GM12878 (cell line): ENCODE measurements around the gene TRIM6. TPM values are rescaled to one million over a fixed set of nuclear protein-coding genes. Genes with fewer than 3 reads are reported as not detected.

Source experiments
- ATAC-seq: fragments of 200-7000 bp; cut with Tn5 transposase; 3 replicates; pipeline ENCODE4 v1.9.1; 2020; ENCODE audit warnings: mild to moderate bottlenecking, moderate library complexity
- BruUV-seq: library from RNA; stranded (reverse); fragments of 400-500 nt; replicated peaks from 2 replicates; lab custom pipeline; 2021; lab: Mats Ljungman, UMichigan
- CTCF ChIA-PET: fragments of 300-600 bp; sonication (Branson Sonifier 250); formaldehyde crosslinking; extraction: SDS; loops from one replicate; lab custom pipeline; 2021; ENCODE audit warnings: inconsistent platforms; lab: Yijun Ruan, JAX
- POLR2A ChIA-PET: fragments of 350-600 bp; formaldehyde crosslinking; extraction: SDS; loops from one replicate; lab custom pipeline; 2021; ENCODE audit warnings: inconsistent platforms; lab: Charles Lee
- RAD21 ChIA-PET: fragments of 300-600 bp; sonication (Branson Sonifier 250); formaldehyde crosslinking; loops from one replicate; lab custom pipeline; 2023; ENCODE audit warnings: antibody characterized with exemption; ENCODE audit not compliant: unreplicated experiment; lab: Charles Lee
- SMC1A ChIA-PET: fragments of 300-600 bp; sonication (Branson Sonifier 250); formaldehyde crosslinking; loops from one replicate; lab custom pipeline; 2023; ENCODE audit not compliant: unreplicated experiment, uncharacterized antibody; lab: Charles Lee
- DNase-seq: peaks from one replicate; pipeline ENCODE4 v3.0.0-alpha.2; 2011; ENCODE audit warnings: low read depth, low spot score
- FAIRE-seq: peaks from 3 replicates; lab custom pipeline; 2011; peaks lifted over from hg19 to GRCh38; lab: Jason Lieb, UNC
- H2AFZ ChIP-seq: 2 replicates; pipeline ENCODE4 v1.6.0; 2011; ENCODE audit warnings: low read depth, low read length, control low read depth; ENCODE audit not compliant: control insufficient read depth
- H3K27ac ChIP-seq: 2 replicates; pipeline ENCODE4 v1.5.1; 2011; ENCODE audit warnings: control low read depth; ENCODE audit not compliant: control insufficient read depth, insufficient read depth
- H3K27me3 ChIP-seq, 2 experiments: replicated peaks in 1 of 2; 2 replicates each; pipeline versions ENCODE4 v1.6.0 to v1.6.1; 2011; ENCODE audit warnings: low read length in 1 of 2; ENCODE audit not compliant: control insufficient read depth in 2 of 2, insufficient read depth in 2 of 2
- H3K36me3 ChIP-seq, 2 experiments: 2 replicates each; pipeline ENCODE4 v1.5.1; 2011; ENCODE audit warnings: low read length in 1 of 2; ENCODE audit not compliant: control insufficient read depth in 2 of 2, insufficient read depth in 2 of 2
- H3K4me1 ChIP-seq: 2 replicates; pipeline ENCODE4 v1.6.1; 2011; ENCODE audit warnings: mild to moderate bottlenecking, low read length, moderate library complexity, mixed read lengths; ENCODE audit not compliant: control insufficient read depth, insufficient read depth
- H3K4me2 ChIP-seq: 2 replicates; pipeline ENCODE4 v1.6.0; 2011; ENCODE audit warnings: control low read depth; ENCODE audit not compliant: control insufficient read depth, insufficient read depth
- H3K4me3 ChIP-seq: fragments of 200-600 bp; sonication (generic); 2 replicates; pipeline ENCODE4 v1.5.1; 2016
- H3K79me2 ChIP-seq: 2 replicates; pipeline ENCODE4 v1.6.0; 2011; ENCODE audit warnings: low read length; ENCODE audit not compliant: control insufficient read depth, insufficient read depth
- H3K9ac ChIP-seq: 2 replicates; pipeline ENCODE4 v1.8.0; 2011; ENCODE audit warnings: low read length, control low read depth, mixed read lengths; ENCODE audit not compliant: control insufficient read depth, insufficient read depth
- H3K9me3 ChIP-seq: replicated peaks from 3 replicates; pipeline ENCODE4 v1.5.1; 2011; ENCODE audit warnings: mild to moderate bottlenecking, low read length; ENCODE audit not compliant: control insufficient read depth, insufficient read depth
- H4K20me1 ChIP-seq: 2 replicates; pipeline ENCODE4 v1.6.0; 2011; ENCODE audit not compliant: control insufficient read depth, insufficient read depth
- CEBPZ ChIP-seq: fragments of 150-350 bp; IDR thresholded peaks from 2 replicates; pipeline ENCODE4 v1.6.1; 2016; ENCODE audit warnings: low read depth, low read length
- EP300 ChIP-seq, 2 experiments: fragments of 150-350 bp in 1 of 2; IDR thresholded peaks; 2 replicates each; pipeline ENCODE4 v1.6.1; 2011 to 2012; ENCODE audit warnings: low read depth in 2 of 2, low read length in 2 of 2, borderline replicate concordance in 1 of 2, improper control_type of control experiment in 1 of 2, inconsistent platforms in 1 of 2; ENCODE audit not compliant: control insufficient read depth in 1 of 2
- FOXM1 ChIP-seq: IDR thresholded peaks from 2 replicates; pipeline ENCODE4 v1.6.1; 2012; ENCODE audit warnings: low read depth, mild to moderate bottlenecking, inconsistent platforms, low read length, moderate library complexity
- HCFC1 ChIP-seq: fragments of 150-350 bp; IDR thresholded peaks from 2 replicates; pipeline ENCODE4 v1.6.1; 2014; ENCODE audit warnings: low read length
- HDGF ChIP-seq: fragments of 450-650 bp; IDR thresholded peaks from 2 replicates; pipeline ENCODE4 v1.6.1; 2016; ENCODE audit warnings: antibody characterized with exemption
- MTA3 ChIP-seq: IDR thresholded peaks from 2 replicates; pipeline ENCODE4 v1.6.1; 2012; ENCODE audit warnings: low read length, inconsistent platforms, borderline replicate concordance
- POLR2AphosphoS5 ChIP-seq: IDR thresholded peaks from 2 replicates; pipeline ENCODE4 v1.6.1; 2011; ENCODE audit warnings: mild to moderate bottlenecking, low read length, inconsistent platforms
- SMAD5 ChIP-seq: IDR thresholded peaks from 2 replicates; pipeline ENCODE4 v1.6.1; 2016; ENCODE audit warnings: antibody characterized with exemption, low read depth
- SMARCA5 ChIP-seq: fragments of 450-650 bp; IDR thresholded peaks from 2 replicates; pipeline ENCODE4 v1.6.1; 2017; ENCODE audit warnings: mild to moderate bottlenecking
- WGBS: methylation state at CpG from one replicate; pipeline ENCODE4 v1.1.6; 2016; ENCODE audit warnings: low lambda C conversion rate; ENCODE audit not compliant: insufficient replicate concordance, insufficient coverage; ENCODE audit errors: missing lambda C conversion rate; 5-methylcytosine and 5-hydroxymethylcytosine counted together
- in situ Hi-C: fragments of 300-500 bp; cut with MboI; formaldehyde crosslinking; loops from 9 replicates; pipeline ENCODE4 v1.14.3; 2018; ENCODE audit warnings: mixed read lengths
- intact Hi-C: fragments of 100-400 bp; cut with micrococcal nuclease; formaldehyde crosslinking; loops from one replicate; pipeline ENCODE4 v1.14.2; 2022; ENCODE audit not compliant: unreplicated experiment
- polyA plus RNA-seq, 11 experiments: library from polyadenylated mRNA; depleted of rRNA in 4 of 11; unstranded in 6 of 11; stranded (reverse) in 5 of 11; fragments of >200 nt; fragmentation: Nextera tagmentation in 4 of 11; fragmentation: Illumina TruSeq in 1 of 11; extraction: Ambion mirVana in 4 of 11; extraction: Trizol in 1 of 11; gene quantifications; 1 replicate in 1 of 11; 2 replicates in 10 of 11; pipeline versions ENCODE4 v1.2.1 to v1.2.3, GENCODE V29; 2011 to 2016; ENCODE audit warnings: inconsistent platforms in 2 of 11, missing spikeins in 2 of 11, low read depth in 1 of 11
- total RNA-seq, 4 experiments: library from RNA; depleted of rRNA in 3 of 4; stranded (reverse); fragments of >200 nt in 3 of 4; fragmentation: Illumina TruSeq in 1 of 4; extraction: Trizol in 1 of 4; gene quantifications; 2 replicates each; pipeline versions ENCODE4 v1.2.1 to v1.2.3, GENCODE V29; 2013 to 2021

TRIM6 gene
- total and polyA plus RNA-seq, 10 of the 15 experiments (the other 5 are each of a cell fraction or from before 2014, with no cell fraction given), result 1.4 to 6.8 (median 4.2) TPM

DNA sequence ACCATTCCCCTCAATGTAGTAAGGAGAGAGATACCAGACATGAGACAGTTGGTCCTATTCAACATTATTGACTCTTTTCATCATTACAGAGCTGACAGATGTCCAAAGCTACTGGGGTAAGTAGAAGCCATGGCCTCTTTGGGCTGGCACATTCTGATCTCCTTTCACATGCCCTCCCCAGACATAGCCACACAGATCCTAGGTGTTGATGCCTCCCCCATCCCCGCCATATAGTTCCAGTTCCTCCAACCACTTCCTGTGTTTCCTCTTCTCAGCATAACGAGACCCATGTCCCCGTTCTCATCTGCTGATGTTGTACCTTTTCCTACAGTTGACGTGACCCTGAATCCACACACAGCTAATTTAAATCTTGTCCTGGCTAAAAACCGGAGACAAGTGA lies 14.0 kb downstream of the TRIM6 start:
- no peaks in the 10 kb centered on the region for H3K9me3 ChIP-seq
- H3K4me1 ChIP-seq, result no peaks in the 10 kb centered on the region; the same call in 1 of the 2 replicates
- TF ChIP-seq HDGF (no peak), MTA3 (no peak), HCFC1 (no peak), FOXM1 (no peak), SMAD5 (no peak), SMARCA5 (no peak), POLR2AphosphoS5 (no peak), EP300 (IDR thresholded peaks at IDR 0.05; ENCODE audit: borderline replicate concordance in 1 of 2, control insufficient read depth in 1 of 2, low read depth in 2 of 2, low read length in 2 of 2) (no peak), CEBPZ (no peak)
- POLR2A ChIA-PET, result no interaction called here
- WGBS, result 40% methylated on average over 5 of the region's 5 CpGs
- in situ Hi-C loops, result no loop called here
- H3K27me3 ChIP-seq, result no peaks in the 10 kb centered on the region
- no peak overlapping the region; the same call in none of the 2 replicates for H2AFZ ChIP-seq
- no TSS peak for BruUV-seq
- H3K9ac ChIP-seq, result no peak overlapping the region
- CTCF ChIA-PET, result interaction anchor here (1.3 kb wide), 1 partner anchor 74 kb away, joined by 4 read pairs; the partner anchor contains the start of gene TRIM5
- intact Hi-C loops, result no loop called here
- SMC1A ChIA-PET, result interaction anchor here (1.1 to 1.5 kb wide), 3 partner anchors 10 to 156 kb away, joined by 3 read pairs; no protein-coding TSS in a partner anchor
- no peaks in the 10 kb centered on the region for H3K79me2 ChIP-seq
- RAD21 ChIA-PET, result interaction anchor here (0.6 kb wide), 1 partner anchor 13 kb away, joined by 4 read pairs; no protein-coding TSS in a partner anchor
- no peak for DNase-seq
- no peak overlapping the region for H3K27ac ChIP-seq
- no peak overlapping the region for H3K4me2 ChIP-seq
- ATAC-seq, result peak; percentile 42
- no peaks in the 10 kb centered on the region for H4K20me1 ChIP-seq
- no peak for FAIRE-seq
- H3K4me3 ChIP-seq, result no peak overlapping the region
- H3K36me3 ChIP-seq, result no peaks in the 10 kb centered on the region; a peak in 1 of 4 replicates
